ENCODE data around the gene FHOD3. TPM values are rescaled to one million over a fixed set of nuclear protein-coding genes. Genes with fewer than 3 reads are reported as not detected.

FHOD3 gene
- polyA plus RNA-seq, 2 of the 4 experiments (the other 2 are of a cell fraction) = 2.5 to 3.6 TPM

DNA sequence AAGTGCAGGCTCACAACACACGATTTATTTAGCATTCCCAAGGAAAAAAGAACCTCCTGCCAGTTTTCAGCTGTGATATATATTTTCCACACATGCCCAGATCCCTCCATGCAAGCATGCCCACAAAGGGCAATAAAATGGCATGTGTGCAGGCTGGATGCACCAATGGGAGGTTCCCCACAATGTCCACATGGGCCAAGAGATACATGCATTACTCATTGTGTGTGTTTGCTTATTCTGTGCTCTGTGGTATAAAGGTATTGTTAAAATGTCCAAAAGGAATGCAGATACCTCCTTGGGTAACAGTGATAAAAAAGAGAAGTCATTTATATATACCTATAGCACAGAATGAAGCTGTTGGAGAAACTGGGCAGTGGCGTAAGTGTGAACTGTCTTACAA is 207.4 kb downstream of the FHOD3 start:
- Histone ChIP-seq H3K4me2 (no peak overlapping the region), H3K4me3 (no peak overlapping the region), H3K4me1 (no peaks in the 10 kb centered on the region), H3K27ac (no peak overlapping the region), H3K9me3 (no peaks in the 10 kb centered on the region)
- CTCF ChIA-PET = no interaction called here
- ATAC-seq = no peak
- TF ChIP-seq HDAC2 (IDR thresholded peaks at IDR 0.05) (no peak), RCOR1 (IDR thresholded peaks at IDR 0.05; ENCODE audit: low read depth, low read length) (no peak), KDM1A (IDR thresholded peaks at IDR 0.05; ENCODE audit: low read depth) (no peak), MYC (IDR thresholded peaks at IDR 0.05; ENCODE audit: borderline replicate concordance, low read length) (no peak), EHF (CRISPR knock-in tag; IDR thresholded peaks at IDR 0.05) (no peak), CBX2 (IDR thresholded peaks at IDR 0.05; ENCODE audit: borderline replicate concordance, low read depth) (no peak), ZSCAN20 (CRISPR knock-in tag; IDR thresholded peaks at IDR 0.05) (no peak), ZC3H11A (IDR thresholded peaks at IDR 0.05) (no peak), CHD2 (IDR thresholded peaks at IDR 0.05; ENCODE audit: low read length, partially characterized antibody) (no peak)
- TF ChIP-seq, protein P1, sequence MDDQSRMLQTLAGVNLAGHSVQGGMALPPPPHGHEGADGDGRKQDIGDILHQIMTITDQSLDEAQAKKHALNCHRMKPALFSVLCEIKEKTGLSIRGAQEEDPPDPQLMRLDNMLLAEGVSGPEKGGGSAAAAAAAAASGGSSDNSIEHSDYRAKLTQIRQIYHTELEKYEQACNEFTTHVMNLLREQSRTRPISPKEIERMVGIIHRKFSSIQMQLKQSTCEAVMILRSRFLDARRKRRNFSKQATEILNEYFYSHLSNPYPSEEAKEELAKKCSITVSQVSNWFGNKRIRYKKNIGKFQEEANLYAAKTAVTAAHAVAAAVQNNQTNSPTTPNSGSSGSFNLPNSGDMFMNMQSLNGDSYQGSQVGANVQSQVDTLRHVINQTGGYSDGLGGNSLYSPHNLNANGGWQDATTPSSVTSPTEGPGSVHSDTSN (IDR thresholded peaks at IDR 0.05) = no peak
- TF ChIP-seq, protein P2, sequence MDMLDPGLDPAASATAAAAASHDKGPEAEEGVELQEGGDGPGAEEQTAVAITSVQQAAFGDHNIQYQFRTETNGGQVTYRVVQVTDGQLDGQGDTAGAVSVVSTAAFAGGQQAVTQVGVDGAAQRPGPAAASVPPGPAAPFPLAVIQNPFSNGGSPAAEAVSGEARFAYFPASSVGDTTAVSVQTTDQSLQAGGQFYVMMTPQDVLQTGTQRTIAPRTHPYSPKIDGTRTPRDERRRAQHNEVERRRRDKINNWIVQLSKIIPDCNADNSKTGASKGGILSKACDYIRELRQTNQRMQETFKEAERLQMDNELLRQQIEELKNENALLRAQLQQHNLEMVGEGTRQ (IDR thresholded peaks at IDR 0.05) = no peak
- no peak for FAIRE-seq
- WGBS (ENCODE audit: missing lambda C conversion rate) = 37% methylated on average over 2 of the region's 2 CpGs
- DNase-seq (ENCODE audit: low read depth in 1 of 2, low spot score in 1 of 2) = no peak
- POLR2A ChIA-PET = no interaction called here

DNA sequence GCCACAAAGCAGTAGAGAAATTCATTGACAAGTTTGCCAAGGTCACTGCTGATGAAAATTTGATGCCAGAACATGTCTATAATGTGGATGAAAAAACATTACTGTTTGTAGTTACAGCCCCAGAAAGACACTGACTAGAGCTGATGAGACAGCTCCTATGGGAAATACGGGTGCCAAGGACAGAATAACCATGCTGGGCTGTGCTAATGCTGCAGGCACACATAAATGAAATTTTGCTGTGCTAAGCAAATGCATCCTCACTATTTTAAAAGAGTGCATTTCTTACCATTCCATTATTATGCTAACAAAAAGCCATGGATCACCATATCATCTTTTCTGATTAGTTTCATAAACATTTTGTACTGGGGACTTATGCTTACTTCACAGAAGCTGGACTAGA is 208.2 kb downstream of the FHOD3 start:
- ChIA-PET POLR2A (no interaction called here), CTCF (no interaction called here)
- no peak for TF ChIP-seq SMC3 (IDR thresholded peaks at IDR 0.05)
- TF ChIP-seq MAFK (IDR thresholded peaks at IDR 0.05; ENCODE audit: partially characterized antibody) = peak; percentile 51
- TF ChIP-seq, protein P3, sequence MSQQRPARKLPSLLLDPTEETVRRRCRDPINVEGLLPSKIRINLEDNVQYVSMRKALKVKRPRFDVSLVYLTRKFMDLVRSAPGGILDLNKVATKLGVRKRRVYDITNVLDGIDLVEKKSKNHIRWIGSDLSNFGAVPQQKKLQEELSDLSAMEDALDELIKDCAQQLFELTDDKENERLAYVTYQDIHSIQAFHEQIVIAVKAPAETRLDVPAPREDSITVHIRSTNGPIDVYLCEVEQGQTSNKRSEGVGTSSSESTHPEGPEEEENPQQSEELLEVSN (IDR thresholded peaks at IDR 0.05; ENCODE audit: borderline replicate concordance, low read depth) = no peak
- TF ChIP-seq MYC (IDR thresholded peaks at IDR 0.05; ENCODE audit: borderline replicate concordance, low read length) = no peak
- TF ChIP-seq FOXS1 (CRISPR knock-in tag; IDR thresholded peaks at IDR 0.05) = no peak
- TF ChIP-seq CEBPB (IDR thresholded peaks at IDR 0.05) = no peak
- no peaks in the 10 kb centered on the region for H3K9me3 ChIP-seq
- ATAC-seq = no peak
- H3K27ac ChIP-seq = no peak overlapping the region
- no peak for FAIRE-seq
- H3K4me2 ChIP-seq = no peak overlapping the region
- no peaks in the 10 kb centered on the region for H3K4me1 ChIP-seq
- no peak overlapping the region for H3K4me3 ChIP-seq
- no peak for DNase-seq (ENCODE audit: low read depth in 1 of 2, low spot score in 1 of 2)
- WGBS (ENCODE audit: missing lambda C conversion rate) = 28% methylated on average over 1 of the region's 1 CpG

DNA sequence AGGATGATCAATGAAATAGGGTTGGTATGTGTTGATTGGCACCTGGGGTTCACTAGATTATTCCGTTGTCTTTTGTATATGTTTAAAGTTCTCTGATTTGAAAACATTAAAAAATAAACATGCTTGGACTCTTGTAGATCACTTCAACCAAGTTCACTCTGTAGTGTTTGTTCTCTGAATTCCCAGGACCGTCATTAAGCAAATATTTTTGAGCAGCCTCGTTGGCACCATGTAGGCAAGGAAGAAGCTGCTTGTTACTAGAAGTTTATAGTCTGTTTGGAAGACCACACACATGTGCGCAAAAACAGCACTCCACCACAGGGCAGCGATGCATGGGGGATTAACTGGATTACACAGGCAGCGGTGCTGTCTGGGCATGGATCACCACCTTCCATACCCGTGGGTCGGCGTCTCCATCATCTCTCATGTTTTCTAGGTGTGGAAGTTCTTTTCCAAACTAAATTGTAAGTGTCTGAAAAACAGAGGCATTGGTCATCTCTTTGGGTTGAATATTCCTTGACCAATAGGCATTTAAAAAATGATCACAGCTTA is 212.2 kb downstream of the FHOD3 start:
- no peak overlapping the region for H3K4me3 ChIP-seq
- CTCF ChIA-PET = no interaction called here
- FAIRE-seq = no peak

More for the DNA sequence above, 212.2 kb downstream of the FHOD3 start:
- no peak for DNase-seq (ENCODE audit: low read depth in 1 of 2, low spot score in 1 of 2)
- no peaks in the 10 kb centered on the region for H3K9me3 ChIP-seq
- H3K27ac ChIP-seq = no peak overlapping the region
- POLR2A ChIA-PET = no interaction called here
- H3K4me2 ChIP-seq = no peak overlapping the region
- no peaks in the 10 kb centered on the region for H3K4me1 ChIP-seq
- 37% methylated on average over 4 of the region's 9 CpGs for WGBS (ENCODE audit: missing lambda C conversion rate)
- no peak for ATAC-seq
- TF ChIP-seq CHD2 (IDR thresholded peaks at IDR 0.05; ENCODE audit: low read length, partially characterized antibody) (no peak), ZFP36 (IDR thresholded peaks at IDR 0.05; ENCODE audit: borderline replicate concordance, partially characterized antibody) (no peak), EHMT2 (IDR thresholded peaks at IDR 0.05; ENCODE audit: low read depth) (no peak), RARB (CRISPR knock-in tag; IDR thresholded peaks at IDR 0.05) (no peak), EP300 (IDR thresholded peaks at IDR 0.05) (no peak), SREBF2 (IDR thresholded peaks at IDR 0.05) (no peak), FOXS1 (CRISPR knock-in tag; IDR thresholded peaks at IDR 0.05) (no peak), EHF (CRISPR knock-in tag; IDR thresholded peaks at IDR 0.05) (no peak), FOSL2 (IDR thresholded peaks at IDR 0.05) (no peak), FOSL2 (CRISPR knock-in tag; IDR thresholded peaks at IDR 0.05) (no peak), NPAS2 (CRISPR knock-in tag; IDR thresholded peaks at IDR 0.05; ENCODE audit: borderline replicate concordance) (no peak)
- TF ChIP-seq, protein P4, sequence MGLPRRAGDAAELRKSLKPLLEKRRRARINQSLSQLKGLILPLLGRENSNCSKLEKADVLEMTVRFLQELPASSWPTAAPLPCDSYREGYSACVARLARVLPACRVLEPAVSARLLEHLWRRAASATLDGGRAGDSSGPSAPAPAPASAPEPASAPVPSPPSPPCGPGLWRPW (IDR thresholded peaks at IDR 0.05) = no peak
